ENCODE measurements around the gene PTPRM.

Gene PTPRM

DNA sequence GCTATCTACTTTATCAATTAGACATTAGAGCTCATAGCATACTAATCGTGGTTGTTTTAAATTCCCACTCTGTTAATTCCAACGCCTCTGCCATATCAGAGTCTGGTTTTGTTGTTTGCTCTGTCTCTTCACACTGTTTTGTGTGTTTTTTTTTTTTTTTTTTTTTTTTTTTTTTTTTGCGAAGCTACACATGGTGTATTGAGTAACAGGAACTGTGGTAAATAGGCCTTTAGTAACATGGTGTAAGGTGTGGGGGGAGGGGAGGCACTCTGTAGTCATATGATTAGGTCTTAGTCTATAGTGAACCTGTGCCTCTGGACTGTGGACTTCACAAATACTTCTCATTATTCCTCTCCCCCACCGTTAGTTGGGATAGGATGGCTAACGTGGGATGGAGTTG, 671.4 kb downstream of the PTPRM start:
- DNase-seq (ENCODE audit: low spot score): no peak

DNA sequence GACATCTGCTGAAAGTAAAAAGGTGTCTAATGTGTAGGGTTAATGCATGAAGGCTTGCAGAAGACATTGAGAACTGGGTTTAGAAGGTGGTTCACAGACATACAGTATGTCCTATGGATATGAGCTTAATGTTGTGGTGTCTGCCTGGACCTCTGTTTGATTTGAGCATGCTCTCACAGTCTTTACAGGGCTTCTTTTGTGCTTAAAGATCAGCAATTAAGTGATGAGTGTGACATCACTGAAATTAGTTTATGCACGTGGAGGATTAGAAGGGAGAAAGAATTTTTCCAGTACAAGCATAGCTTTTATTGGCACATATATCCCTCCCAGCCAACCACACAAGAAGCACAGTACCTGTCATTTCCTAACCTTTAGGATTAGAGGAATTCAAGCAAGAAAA, 674.6 kb downstream of the PTPRM start:
- DNase-seq (ENCODE audit: low spot score): no peak

DNA sequence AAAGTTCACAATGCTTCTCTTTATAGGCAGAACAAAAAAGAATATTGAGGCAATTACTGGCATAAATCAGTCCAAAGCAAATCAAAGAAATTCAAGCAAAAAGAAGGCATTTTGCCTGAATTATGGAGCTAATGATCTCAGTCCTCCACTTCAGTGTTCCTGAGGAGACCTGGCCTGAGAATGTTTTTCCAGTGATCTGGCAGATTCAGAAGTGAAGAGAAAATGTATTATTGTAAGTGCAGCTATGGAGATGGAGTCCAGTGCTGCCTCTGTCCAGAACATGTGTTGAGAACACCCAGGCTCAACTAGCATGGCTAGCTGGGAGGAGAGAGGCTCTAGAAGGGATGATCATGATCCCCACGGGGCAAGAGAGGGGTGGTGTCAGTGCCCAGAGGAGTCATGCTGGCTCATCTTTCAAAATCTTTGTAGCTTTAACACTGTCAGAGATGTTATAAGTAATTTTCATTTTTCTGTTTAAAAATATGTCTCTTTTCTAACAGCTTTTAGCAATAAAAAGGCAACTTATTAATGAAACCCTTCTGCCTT, 675.1 kb downstream of the PTPRM start:
- no peak for DNase-seq (ENCODE audit: low spot score)

DNA sequence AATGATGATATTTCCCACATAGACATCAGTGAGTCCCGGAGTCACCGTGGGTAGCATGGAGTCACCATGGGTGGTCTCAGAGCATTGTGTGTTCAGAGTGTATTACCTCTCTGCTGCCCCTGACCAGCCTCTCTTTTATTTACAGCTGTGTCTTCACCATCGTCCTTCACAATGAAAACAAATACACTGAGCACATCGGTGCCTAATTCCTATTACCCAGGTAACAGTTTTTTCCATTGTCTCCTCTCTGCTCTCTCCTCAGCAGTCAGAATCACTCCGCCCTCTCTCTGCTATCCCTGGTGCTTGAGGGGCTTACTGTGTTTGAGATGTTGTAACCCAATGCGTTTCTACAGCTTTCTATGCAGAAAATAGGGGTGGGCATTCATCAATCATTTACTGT, 680.6 kb downstream of the PTPRM start:
- DNase-seq (ENCODE audit: low spot score): no peak

DNA sequence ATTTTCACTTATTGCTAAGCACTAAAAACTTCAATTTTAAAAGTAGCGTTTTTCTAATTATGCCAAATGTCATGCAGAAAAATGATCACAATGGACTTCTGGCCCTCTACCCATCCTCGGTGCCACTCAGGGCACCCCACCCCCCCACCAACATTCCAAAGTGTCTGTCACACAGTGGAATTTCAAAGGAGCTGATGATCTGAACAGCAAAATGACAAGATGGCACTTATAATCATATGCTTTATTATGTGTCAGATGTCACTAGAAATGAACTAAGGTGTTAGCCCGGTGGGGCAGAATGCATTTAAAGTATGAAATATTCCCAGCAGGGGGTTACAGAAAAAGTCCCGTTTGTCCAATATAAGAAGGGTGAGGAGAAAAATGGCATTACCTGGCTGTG, 681.5 kb downstream of the PTPRM start:
- DNase-seq (ENCODE audit: low spot score): no peak

DNA sequence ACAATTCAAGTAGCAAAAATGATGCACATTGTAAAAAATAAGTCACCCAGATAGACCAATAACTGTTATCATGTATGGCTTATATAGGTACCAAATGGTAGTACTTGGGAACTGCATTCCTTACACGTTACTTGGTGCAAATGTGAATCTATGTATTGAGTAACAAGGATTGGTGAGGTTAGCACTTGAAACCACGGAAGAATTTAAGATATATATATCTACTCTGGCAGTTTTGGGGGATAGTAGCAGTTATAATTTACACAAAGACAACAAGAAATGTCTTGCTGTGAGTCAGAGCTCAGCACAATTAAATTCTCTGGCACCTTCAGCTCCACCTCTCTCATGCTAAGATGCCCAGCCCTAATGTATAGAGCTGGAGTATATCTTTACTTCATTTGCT, 682.7 kb downstream of the PTPRM start:
- DNase-seq (ENCODE audit: low spot score): no peak

DNA sequence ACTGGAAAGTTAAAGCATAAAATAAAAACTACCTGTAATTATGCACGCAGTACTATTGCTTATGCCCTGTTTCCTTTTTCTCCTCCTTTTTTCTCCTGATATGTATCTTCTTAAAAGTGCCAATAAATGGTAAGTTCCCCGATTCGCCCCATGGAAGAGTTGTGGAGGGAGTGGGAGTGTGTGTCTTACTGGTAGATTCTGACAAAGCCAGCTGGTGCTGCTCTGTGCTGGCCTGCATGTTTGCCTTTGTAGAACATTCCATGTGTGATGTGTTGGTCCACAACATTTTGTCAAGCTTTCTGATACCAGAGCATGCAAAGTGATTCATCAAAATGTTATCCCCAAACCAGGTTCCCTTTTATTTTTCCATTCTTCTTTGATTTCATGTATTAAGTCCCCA, 685.3 kb downstream of the PTPRM start:
- no peak for DNase-seq (ENCODE audit: low spot score)

DNA sequence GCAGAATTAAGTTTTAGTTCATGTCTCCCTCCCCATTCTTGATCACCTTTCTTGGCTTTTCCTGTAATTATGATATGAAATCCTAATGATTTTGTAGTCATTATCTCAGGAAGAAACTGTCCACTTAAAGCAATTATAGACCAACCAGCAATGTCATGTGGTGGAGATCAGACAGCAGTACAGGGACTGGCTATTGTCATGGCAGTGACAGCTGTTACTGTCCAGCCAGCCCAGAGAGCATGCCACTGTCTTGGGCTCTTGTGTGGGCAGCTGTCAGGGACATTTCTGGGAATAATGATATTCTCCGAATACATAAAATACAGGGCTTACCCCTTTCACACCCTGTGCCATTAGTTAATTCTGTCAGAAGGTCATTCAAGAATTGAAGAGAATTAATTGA, 686.8 kb downstream of the PTPRM start:
- no peak for DNase-seq (ENCODE audit: low spot score)

DNA sequence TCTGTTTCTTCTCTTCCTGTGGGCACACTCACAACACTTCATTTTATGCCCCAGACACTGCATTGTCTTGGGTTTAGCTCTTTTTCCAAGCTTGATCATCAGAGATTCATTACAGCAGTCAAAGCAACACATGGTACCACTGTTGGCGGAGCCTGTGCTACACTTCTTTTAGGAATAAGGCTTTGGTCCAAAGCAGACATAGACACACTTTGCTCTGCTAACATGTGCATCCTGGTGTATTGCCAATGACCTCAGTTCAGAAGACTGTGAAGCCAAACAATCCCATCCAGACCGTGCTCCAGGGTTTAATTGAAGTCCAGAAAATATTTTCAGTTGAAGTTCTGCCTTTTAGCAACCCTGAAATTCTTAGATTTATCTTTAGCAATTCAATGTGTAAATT, 687.5 kb downstream of the PTPRM start:
- DNase-seq (ENCODE audit: low spot score): no peak

DNA sequence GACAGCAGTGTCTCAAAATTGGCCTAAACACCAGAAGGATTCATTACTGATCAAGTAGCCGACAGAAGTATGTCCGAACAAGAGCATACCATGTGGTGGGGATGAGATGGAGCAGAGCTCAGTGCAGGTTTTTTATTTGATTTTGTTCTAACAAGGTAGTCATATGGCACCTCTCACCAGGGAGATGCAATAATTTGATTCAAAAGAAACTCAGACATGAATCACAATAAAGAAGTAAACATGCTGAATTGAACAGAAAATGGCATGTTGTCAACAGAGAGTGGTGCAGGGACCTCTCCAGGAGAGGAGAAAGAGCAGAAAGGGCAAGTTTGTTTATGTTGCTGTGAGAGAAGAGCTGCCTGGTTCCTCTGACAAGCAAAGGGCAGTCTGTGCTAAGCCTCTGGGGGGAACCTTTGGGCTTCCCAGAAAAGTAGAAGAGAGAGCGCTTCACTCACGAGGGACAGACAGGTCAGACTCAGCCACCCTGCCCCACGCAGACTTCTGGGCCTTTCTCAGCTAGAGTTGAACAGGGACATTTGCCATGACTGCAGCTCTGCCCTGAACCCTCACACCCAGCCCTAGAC, 690.8 kb downstream of the PTPRM start:
- DNase-seq (ENCODE audit: low spot score): no peak

DNA sequence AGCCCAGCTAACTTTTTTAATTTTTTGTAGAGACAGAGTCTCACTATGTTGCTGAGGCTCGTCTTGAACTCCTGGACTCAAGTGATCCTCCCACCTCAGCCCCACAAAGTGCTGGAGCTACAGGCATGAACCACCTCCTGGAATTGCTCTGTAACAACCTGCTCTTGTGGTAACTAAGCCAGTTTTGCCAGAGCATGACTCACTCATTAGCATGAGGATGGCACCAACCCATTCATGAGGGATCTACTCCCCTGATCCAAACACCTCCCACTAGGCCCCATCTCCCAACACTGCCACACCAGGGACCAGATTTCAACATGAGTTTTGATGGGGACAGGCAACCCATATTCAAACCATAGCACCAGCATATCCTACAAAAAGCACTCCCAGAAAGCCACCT, 693.2 kb downstream of the PTPRM start:
- DNase-seq (ENCODE audit: low spot score): no peak

DNA sequence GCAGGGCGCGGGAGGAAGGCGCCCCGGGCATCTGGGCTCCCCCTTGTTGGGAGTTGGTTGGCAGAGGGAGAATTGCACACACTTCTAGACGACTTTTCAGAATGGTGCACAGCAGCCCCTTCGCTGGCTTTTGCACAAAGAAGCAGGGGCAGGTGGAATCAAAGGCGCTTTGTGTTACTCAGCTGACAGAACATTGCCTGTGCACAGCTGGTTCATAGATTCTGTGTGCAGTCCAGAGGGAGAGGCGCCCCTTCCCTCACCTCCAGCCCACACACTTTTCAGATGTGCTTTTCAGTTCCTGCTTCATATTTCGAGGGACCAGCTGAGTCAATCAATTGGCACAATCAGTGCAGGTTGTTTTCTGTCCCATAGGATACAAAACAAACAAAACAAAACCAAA, 693.7 kb downstream of the PTPRM start:
- DNase-seq (ENCODE audit: low spot score): no peak

DNA sequence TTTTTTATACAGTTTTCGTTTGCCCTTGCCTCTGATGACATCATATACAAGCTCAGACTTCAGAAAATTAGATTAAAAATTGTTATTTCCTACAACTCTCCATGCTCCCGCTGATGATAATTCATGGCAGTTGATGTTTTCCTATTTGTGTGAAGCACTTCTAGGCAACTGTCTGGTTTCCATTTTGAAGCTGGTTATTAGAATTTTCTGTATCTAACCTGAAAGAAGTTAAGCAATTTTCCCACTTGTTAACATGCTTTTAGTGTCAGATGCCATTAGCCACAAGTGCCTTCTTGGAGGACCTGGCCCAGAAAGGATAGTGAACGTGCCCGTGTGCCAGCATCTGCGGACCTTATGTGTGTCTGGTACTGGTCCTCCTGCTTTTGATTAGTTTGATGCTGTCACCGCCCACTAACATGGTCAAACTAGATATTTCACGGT, 694.6 kb downstream of the PTPRM start:
- no peak for DNase-seq (ENCODE audit: low spot score)

DNA sequence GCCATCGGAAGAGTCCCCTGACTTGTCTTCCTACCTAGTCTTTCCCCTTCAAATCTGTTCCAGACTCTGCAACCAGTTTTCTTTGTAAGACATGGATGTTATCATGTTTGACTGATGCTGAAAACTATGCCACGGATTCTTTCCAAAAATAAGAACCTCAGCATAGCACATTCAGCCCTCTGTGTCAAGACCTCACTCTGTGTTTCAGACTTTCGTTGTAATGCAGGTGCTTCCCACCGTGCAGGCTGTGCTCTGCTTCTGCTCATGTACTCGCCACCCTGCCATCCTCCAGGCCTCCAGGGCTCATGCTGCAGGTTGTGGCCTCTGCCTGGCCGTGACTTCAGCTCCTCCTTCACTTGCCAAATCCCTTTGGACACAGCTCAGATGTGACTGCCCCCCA, 695.1 kb downstream of the PTPRM start:
- no peak for DNase-seq (ENCODE audit: low spot score)

DNA sequence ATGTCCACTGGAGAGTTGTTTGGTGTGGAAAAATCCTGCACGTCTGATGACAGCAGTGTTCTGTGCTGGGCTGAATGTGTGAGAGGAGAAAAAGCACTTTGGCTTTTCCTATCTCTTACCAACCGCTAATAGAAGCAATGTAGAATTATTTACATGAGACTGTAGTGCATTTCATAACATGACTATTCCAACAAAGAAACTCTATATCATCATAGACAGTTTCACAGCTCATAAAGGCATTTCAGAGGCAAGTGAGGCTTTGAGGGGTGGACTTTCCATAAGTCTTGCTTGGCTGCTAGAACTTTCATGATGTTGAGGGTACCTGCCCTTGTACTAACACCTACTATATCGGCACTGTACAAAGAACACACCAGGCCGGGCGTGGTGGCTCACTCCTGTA, 697.0 kb downstream of the PTPRM start:
- no peak for DNase-seq (ENCODE audit: low spot score)

DNA sequence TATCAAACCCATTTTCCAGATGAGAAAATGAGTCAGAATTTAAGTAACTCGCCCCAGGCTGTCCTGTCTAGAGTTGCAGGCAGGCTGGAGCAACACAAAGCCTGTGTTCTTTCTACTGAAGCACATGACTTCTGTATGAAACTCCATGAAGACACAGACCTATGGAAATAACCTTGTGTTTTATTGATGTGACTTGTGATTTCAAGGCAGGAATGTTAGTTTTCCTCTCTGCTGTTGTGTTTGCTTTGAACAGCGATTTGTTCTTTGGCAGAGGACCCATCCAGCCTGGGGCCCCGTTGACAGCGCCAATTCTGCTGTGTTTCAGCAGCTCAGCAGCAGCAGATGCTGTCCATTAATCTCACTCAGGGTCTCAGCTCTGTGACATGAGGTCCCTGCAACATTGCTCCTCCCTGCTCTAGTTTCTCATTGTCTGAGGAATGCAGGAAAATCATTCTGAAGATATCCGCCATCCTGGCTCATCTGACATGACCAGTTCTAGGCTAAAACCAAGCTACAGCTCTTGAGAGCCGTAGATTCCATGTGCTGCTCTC, 697.8 kb downstream of the PTPRM start:
- no peak for DNase-seq (ENCODE audit: low spot score)

DNA sequence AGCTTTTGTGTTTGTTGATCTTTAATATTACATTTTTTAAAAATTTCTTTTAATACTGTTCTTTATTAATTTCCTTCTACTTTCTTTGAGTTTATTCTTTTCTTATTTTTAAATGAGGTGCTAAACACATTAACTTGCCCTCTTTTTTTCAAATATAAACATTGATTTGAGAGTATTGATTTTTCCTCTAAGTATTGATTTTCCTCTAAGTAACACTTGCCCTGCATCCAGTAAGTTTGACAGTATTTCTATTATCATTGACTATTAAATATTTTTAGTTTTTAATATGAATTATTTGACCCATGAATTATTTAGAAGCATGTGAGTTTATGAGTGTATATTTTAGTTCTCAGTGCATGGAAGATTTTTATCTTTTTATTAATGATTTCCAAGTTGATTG, 705.1 kb downstream of the PTPRM start:
- DNase-seq (ENCODE audit: low spot score): no peak

DNA sequence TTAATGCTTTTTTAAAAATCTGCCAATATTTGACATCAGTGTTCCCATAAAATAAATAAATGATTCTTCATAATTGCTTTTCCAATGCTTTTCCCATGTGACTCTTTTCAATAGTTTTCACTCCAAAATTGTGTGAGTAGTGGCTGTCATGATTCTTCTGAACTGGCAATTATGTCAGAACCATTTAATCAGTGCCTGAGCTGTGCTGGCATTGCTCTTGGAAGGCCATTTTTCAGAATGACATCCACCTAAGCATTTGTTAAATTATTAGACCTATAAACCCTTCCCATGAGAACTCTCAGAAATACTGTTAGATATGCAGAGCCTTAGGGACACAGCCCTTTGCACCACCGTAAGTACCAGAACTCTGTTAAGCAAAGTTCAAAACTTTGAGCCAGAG, 707.3 kb downstream of the PTPRM start:
- no peak for DNase-seq (ENCODE audit: low spot score)

DNA sequence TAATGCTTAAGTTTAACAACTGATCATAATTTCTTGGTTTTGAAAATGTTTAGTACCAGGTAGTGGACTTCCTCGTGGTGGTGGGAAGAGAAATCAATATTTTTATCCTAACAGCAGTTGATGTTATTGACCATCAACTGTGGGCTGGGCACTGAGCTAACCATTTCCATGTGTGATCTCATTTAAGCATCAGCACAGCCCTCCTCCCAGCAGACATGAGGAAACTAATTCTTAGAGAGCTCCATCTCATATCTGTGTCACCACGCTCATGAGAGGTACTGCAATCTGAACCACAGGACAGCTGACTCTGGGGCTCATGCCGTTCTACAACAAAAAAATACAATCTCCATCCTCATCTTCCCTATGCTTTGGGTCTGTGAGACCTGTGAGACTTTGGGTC, 709.3 kb downstream of the PTPRM start:
- no peak for DNase-seq (ENCODE audit: low spot score)

DNA sequence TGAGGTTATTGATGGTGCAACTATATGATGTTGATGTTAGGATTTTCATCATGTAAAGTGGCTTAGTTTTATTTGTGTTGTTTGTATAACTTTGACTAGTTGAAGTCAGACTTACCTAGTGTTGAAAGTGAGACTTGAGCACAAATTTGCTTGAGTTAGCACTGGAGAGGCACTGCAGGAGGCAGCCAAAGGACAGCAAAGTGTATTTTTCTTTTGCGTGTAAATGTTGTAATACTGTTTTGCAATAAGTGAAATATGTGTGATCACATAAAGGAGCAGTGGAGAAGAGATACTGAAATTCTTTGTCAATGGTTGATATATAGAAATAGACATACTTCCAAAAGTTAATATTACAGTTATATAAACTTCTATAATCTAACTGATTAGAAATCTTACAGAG, 710.2 kb downstream of the PTPRM start:
- no peak for DNase-seq (ENCODE audit: low spot score)

DNA sequence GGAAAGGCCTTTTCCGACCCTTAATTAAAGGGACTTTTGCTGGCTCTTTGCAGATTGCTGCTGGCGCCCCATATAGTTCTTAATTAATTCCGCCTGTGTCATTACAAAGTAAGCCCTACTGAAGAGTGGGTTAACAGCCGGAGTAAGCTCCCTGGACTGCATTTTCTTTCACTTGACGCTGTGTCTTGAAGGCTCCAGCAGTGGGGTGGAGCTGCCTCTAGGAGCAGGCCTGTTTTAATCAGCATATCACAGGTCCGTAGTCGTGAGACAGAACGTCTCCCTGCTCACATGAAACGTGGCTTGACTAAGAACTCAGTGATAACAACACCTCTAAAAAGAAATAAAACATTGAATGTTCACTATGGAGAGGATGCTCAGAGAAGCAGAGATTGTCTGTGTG, 712.2 kb downstream of the PTPRM start:
- DNase-seq (ENCODE audit: low spot score): no peak

DNA sequence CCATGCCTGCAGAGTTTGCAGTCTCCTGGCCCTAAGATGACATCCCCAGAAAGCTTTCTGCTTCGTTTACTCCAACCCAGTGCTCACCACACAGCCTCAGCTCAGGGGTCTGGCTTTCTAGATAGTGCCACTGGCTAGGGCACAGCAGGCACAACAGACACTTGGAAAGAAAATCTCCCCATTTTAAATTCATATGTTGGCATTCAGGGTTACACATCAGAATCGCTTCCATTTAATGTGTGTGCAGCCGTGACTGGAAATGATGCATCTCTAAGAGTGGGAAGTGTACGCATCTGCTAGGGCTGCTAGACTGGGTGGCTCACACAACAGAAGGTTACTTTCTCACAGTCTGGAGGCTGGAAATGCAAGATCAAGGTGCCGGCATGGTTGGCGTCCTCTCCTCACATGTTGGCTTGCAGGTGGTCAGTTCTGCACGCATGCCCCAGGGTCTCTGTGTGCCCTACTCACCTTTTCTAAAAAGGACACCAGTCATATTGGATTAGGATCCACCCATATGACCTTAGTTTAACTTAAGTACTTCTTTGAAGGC, 712.7 kb downstream of the PTPRM start:
- no peak for DNase-seq (ENCODE audit: low spot score)

DNA sequence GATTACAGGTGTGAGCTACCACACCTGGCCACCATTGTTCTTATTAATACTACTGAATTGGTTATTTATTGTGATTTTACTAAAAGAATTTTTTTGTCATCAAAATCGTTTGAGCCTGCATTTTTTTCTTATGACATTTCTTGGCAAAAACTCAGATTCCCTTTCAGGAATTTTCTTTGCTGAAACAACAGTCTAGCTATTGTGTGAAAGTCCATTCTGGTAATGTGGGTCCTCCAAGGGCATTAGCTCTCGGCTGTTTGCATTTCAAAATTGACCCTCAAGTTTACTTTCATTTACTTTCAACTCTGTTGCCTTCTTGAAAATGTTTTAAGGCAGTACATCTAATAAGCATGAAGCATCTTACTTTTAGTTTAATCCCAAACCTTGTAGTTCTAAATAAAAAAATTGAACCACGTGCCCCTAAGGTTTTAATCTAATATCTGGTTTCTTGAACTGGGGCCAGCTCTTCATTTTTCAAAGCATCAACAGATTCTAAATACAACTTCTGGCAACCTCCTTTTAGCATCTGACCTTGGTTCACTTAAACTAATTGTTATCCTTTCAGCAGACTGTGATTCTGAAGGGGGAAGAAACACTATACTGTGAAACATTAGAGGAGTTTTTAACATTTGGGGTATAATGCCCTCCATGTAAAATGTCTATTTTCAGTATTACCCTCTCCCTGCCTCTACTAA, 716.9 kb downstream of the PTPRM start:
- DNase-seq (ENCODE audit: low spot score): no peak
